ENCODE data around the gene TNFSF10. TPM values are rescaled to one million over a fixed set of nuclear protein-coding genes. Genes with fewer than 3 reads are reported as not detected.

TNFSF10 gene
- polyA plus RNA-seq, 1 donor from 2014 or later = not detected

DNA sequence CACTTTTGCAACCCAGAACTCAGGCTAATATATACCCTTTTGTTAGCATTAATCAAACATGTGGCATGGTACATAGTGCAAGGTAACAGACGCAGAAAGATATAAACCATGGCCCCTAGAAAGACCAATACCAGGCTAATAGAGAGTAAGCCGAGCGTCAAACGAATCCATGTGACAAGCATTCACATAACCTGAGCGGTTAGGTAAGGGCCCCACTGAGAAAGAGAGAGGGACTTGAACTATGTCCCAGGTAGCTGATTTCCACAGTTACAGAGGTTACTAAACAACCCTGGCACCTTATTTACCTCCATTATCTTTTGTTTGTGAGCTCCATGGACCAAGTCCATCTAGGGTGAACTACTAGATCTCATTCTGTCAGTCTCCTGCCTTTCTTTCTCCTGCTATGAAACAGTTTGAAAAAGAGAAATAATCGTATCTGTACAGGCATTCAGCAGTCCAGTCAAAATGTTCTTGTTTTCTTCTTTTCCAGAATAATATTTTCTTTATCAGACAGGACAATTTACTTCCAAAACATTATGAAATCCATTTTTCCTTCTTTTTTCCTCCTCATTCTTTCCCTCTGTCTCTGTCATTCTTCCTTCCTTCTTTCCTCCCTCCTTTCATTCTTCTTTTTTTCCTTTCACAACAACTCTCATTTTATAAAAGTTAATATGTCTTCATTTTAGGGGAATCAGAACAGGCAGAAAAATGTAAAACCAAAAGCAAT lies 30.5 kb upstream of the TNFSF10 start:
- Histone ChIP-seq H3K9ac (ENCODE audit: low read length) (no peak overlapping the region), H2AFZ (ENCODE audit: low read depth, low read length) (no peak overlapping the region), H3K27ac (ENCODE audit: low read length) (no peak overlapping the region), H3K9me3 (ENCODE audit: low read length) (no peaks in the 10 kb centered on the region), H3K4me3 (ENCODE audit: low read length) (no peak overlapping the region), H3K9me2 (ENCODE audit: insufficient read depth, low read length) (no peaks in the 10 kb centered on the region), H3K4me2 (ENCODE audit: low read length) (no peak overlapping the region), H4K20me1 (ENCODE audit: insufficient read depth) (no peaks in the 10 kb centered on the region), H3K36me3 (ENCODE audit: insufficient read depth, low read length) (no peaks in the 10 kb centered on the region), H3F3A (ENCODE audit: insufficient read depth, low read length, poor library complexity, severe bottlenecking) (no peaks in the 10 kb centered on the region), H3K79me2 (replicated peaks; ENCODE audit: insufficient read depth, low read length) (no peaks in the 10 kb centered on the region), H3K27me3 (ENCODE audit: insufficient read depth, low read depth, low read length) (no peaks in the 10 kb centered on the region)
- TF ChIP-seq REST (IDR thresholded peaks at IDR 0.05; ENCODE audit: borderline replicate concordance) (no peak), TAF1 (IDR thresholded peaks at IDR 0.05; ENCODE audit: low read depth) (no peak), SMC3 (conservative IDR thresholded peaks at IDR 0.05; ENCODE audit: poor library complexity) (no peak), POLR2AphosphoS5 (IDR thresholded peaks at IDR 0.05) (no peak), EZH2 (IDR thresholded peaks at IDR 0.05; ENCODE audit: borderline replicate concordance, insufficient read depth, low read length, poor library complexity, severe bottlenecking) (no peak), EP300 (conservative IDR thresholded peaks at IDR 0.05; ENCODE audit: poor library complexity, severe bottlenecking) (no peak), RAD21 (conservative IDR thresholded peaks at IDR 0.05) (no peak), MXI1 (conservative IDR thresholded peaks at IDR 0.05; ENCODE audit: poor library complexity, severe bottlenecking) (no peak)
- TF ChIP-seq, protein P1, sequence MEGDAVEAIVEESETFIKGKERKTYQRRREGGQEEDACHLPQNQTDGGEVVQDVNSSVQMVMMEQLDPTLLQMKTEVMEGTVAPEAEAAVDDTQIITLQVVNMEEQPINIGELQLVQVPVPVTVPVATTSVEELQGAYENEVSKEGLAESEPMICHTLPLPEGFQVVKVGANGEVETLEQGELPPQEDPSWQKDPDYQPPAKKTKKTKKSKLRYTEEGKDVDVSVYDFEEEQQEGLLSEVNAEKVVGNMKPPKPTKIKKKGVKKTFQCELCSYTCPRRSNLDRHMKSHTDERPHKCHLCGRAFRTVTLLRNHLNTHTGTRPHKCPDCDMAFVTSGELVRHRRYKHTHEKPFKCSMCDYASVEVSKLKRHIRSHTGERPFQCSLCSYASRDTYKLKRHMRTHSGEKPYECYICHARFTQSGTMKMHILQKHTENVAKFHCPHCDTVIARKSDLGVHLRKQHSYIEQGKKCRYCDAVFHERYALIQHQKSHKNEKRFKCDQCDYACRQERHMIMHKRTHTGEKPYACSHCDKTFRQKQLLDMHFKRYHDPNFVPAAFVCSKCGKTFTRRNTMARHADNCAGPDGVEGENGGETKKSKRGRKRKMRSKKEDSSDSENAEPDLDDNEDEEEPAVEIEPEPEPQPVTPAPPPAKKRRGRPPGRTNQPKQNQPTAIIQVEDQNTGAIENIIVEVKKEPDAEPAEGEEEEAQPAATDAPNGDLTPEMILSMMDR (IDR thresholded peaks at IDR 0.05; ENCODE audit: poor library complexity, severe bottlenecking) = no peak

DNA sequence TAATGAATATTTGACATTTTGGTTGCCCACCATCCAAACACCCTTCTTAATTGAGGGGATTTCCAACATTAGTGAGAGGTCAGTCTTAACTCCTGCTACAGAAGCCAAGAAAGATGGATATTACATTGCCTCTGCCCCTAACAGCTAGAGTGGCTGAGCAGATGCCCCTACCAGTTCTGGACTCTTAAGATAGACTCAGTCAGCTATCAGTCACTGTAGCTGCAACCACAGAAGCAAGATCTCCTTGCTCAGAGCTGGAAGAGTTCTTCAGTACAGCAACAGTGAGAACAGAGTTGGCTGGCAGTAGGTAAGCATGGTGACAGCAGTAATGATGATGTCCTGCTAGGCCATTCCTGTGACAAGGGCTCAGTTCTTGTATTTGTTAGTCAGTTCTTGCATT lies 29.4 kb upstream of the TNFSF10 start:
- Histone ChIP-seq H3K4me3 (ENCODE audit: low read length) (no peak overlapping the region), H3K9me2 (ENCODE audit: insufficient read depth, low read length) (no peaks in the 10 kb centered on the region), H3K4me2 (ENCODE audit: low read length) (no peak overlapping the region), H3K36me3 (ENCODE audit: insufficient read depth, low read length) (no peaks in the 10 kb centered on the region), H3F3A (ENCODE audit: insufficient read depth, low read length, poor library complexity, severe bottlenecking) (no peaks in the 10 kb centered on the region), H3K9me3 (ENCODE audit: low read length) (no peaks in the 10 kb centered on the region), H3K27me3 (ENCODE audit: insufficient read depth, low read depth, low read length) (no peaks in the 10 kb centered on the region), H3K9ac (ENCODE audit: low read length) (no peak overlapping the region), H3K79me2 (replicated peaks; ENCODE audit: insufficient read depth, low read length) (no peaks in the 10 kb centered on the region), H4K20me1 (ENCODE audit: insufficient read depth) (no peaks in the 10 kb centered on the region), H2AFZ (ENCODE audit: low read depth, low read length) (no peak overlapping the region), H3K27ac (ENCODE audit: low read length) (no peak overlapping the region)
- TF ChIP-seq SMC3 (conservative IDR thresholded peaks at IDR 0.05; ENCODE audit: poor library complexity) = no peak
- no peak for TF ChIP-seq POLR2AphosphoS5 (IDR thresholded peaks at IDR 0.05)

All from neural cell (in vitro differentiated cells).